ENCODE data around the gene PDIA5.

The PDIA5 gene

DNA sequence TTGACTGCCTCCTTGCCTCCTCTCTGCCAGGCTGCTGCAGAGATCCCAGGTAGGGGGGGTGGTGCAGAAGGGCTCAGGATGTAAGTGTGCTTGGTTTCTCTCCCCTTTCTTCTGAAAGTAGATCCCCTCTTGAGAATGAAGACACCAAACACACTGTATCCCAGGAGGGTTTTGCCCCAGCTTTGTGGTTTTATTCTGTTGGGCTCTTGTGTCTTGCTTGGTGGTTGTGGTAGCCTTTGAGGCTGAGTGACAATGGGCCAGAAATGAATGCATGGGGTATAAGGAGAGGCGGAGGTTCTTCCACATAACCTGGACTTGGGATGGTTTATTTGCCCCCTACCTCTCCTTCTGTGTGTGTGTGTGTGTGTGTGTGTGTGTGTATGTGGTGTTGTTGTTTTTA, 5.7 kb downstream of the PDIA5 start:
- H3K9me3 ChIP-seq (ENCODE audit: insufficient read depth, low read depth, low read length) = no peaks in the 10 kb centered on the region
- H3K27ac ChIP-seq (ENCODE audit: low read depth, low read length) = no peak overlapping the region
- WGBS = 94% methylated on average over 1 of the region's 1 CpG
- H3K27me3 ChIP-seq (ENCODE audit: insufficient read depth, low read length) = peaks cover 7% of the 10 kb centered on the region
- no peak overlapping the region for H3K4me3 ChIP-seq (ENCODE audit: low read length)
- no peak overlapping the region for H3K9ac ChIP-seq (ENCODE audit: low read depth, low read length)
- H3K36me3 ChIP-seq (ENCODE audit: insufficient read depth, low read length) = no peaks in the 10 kb centered on the region
- H3K4me1 ChIP-seq (ENCODE audit: insufficient read depth, low read length) = peaks cover 29% of the 10 kb centered on the region

DNA sequence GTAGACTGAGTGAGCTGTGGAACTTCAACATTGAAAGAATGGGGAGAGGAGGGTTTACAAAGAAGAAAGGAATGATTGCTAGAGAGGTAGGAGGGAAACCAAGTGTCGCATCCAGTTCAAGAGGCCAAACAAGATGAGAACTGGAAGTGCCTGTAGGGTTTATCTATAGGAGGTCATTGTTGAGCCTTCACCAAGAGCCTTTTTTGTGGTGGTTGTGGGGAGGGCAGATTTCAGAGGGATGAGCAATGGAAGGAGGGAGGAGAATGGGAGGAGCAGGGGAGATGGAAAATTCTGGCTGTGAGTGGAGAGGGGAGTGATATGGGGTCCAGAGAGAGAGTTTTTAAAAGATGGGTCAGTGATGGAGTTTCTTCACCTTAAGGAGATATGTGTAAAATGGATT, 8.5 kb downstream of the PDIA5 start:
- no peak overlapping the region for H3K27ac ChIP-seq (ENCODE audit: low read depth, low read length)
- H3K27me3 ChIP-seq (ENCODE audit: insufficient read depth, low read length) = no peaks in the 10 kb centered on the region
- H3K9ac ChIP-seq (ENCODE audit: low read depth, low read length) = no peak overlapping the region
- no peaks in the 10 kb centered on the region for H3K36me3 ChIP-seq (ENCODE audit: insufficient read depth, low read length)
- 71% methylated on average over 1 of the region's 1 CpG for WGBS
- H3K4me3 ChIP-seq (ENCODE audit: low read length) = no peak overlapping the region
- H3K4me1 ChIP-seq (ENCODE audit: insufficient read depth, low read length) = peaks cover 13% of the 10 kb centered on the region; the same call in 1 of the 2 replicates
- H3K9me3 ChIP-seq (ENCODE audit: insufficient read depth, low read depth, low read length) = no peaks in the 10 kb centered on the region

DNA sequence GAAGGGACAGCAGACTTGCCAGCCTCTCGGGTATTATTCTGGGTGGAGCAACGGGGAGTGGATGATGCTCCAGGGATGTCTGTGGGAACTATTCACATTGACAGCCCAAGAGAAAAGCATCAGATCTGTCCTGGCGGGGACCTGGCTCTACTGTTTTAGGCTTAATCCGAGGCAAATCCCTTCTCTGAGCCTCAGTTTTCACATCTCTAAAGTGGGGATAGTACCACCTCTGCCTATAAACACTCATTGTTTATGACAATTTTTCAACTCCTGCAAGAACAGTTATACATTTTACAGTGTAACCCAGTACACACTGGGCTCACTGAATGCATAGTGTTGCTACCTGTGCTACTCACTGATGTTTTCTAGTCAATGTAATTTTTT, 9.3 kb downstream of the PDIA5 start:
- Histone ChIP-seq H3K27ac (ENCODE audit: low read depth, low read length) (no peak overlapping the region), H3K9ac (ENCODE audit: low read depth, low read length) (no peak overlapping the region)
- 91% methylated on average over 4 of the region's 4 CpGs for WGBS

DNA sequence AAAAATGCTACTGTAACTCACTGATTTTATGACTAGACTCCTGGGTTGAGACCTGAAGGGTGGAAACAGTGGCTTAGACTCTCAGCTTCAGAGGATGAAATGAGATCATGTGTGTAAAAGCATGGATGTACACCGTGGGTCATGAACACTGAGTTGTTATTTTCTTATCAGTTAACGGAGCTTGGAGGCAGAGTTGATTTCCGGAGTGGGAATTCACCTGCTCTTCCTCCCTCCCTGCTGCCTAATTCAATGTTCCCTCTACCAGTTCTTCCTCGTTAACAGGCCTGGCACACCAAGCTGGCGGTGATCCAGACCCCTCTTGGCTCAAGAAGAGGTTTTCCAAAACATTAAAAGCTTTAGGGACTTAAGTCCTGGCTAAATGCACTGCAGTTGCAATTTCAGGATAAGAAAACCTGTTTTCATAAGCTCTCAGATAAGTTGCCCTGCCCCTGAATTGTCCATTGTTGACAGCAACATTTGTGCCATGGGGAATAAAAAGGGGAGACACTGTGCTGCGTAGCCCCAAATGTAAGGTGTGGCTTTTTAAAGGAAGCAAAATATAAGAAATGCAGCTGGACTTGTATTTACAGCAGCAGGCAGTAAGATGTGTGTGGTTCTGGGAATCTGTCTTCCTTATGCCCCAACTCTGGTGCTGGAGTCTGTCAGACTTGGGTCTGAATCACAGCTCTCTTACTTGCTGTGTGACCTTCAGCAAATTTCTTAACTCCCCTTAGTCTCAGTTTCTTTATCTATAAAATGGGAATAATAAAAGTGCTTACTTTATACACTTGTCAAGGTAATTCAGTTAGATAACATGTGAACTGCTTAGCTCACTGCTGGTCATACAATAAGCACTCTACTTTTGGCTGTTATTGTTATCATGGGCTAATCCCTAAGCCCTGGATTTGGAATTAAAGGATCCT, 9.9 kb downstream of the PDIA5 start:
- Histone ChIP-seq H3K27ac (ENCODE audit: low read depth, low read length) (no peak overlapping the region), H3K4me1 (ENCODE audit: insufficient read depth, low read length) (peaks cover 13% of the 10 kb centered on the region; the same call in 1 of the 2 replicates), H3K36me3 (ENCODE audit: insufficient read depth, low read length) (no peaks in the 10 kb centered on the region), H3K4me3 (ENCODE audit: low read length) (no peak overlapping the region), H3K27me3 (ENCODE audit: insufficient read depth, low read length) (no peaks in the 10 kb centered on the region), H3K9me3 (ENCODE audit: insufficient read depth, low read depth, low read length) (no peaks in the 10 kb centered on the region), H3K9ac (ENCODE audit: low read depth, low read length) (no peak overlapping the region)
- WGBS = 91% methylated on average over 6 of the region's 6 CpGs

More for the DNA sequence above, 9.3 kb downstream of the PDIA5 start:
- Histone ChIP-seq H3K36me3 (ENCODE audit: insufficient read depth, low read length) (no peaks in the 10 kb centered on the region), H3K4me1 (ENCODE audit: insufficient read depth, low read length) (peaks cover 11% of the 10 kb centered on the region; the same call in 1 of the 2 replicates), H3K4me3 (ENCODE audit: low read length) (no peak overlapping the region), H3K27me3 (ENCODE audit: insufficient read depth, low read length) (no peaks in the 10 kb centered on the region), H3K9me3 (ENCODE audit: insufficient read depth, low read depth, low read length) (no peaks in the 10 kb centered on the region)

DNA sequence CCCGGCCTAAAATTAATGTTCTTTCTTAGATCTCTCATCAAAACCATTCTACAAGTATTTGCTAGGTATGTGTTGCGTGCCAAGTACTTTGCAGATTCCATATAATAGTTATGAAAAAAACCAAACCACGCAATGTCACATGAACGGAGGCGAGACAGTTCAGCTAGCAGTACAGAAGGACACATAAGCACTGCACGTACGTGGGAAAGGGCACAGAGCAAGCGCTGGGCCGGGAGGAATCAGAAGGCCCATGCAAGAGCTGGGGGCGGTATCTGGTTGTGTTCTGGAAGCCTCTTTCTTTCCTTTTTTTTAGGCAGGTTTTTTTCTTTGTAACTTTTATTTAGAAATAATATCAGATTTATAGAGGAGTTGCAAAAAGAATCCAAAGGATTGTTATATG, 11.3 kb downstream of the PDIA5 start:
- no peaks in the 10 kb centered on the region for H3K27me3 ChIP-seq (ENCODE audit: insufficient read depth, low read length)
- H3K9ac ChIP-seq (ENCODE audit: low read depth, low read length) = no peak overlapping the region
- H3K27ac ChIP-seq (ENCODE audit: low read depth, low read length) = no peak overlapping the region
- no peaks in the 10 kb centered on the region for H3K36me3 ChIP-seq (ENCODE audit: insufficient read depth, low read length)
- H3K4me1 ChIP-seq (ENCODE audit: insufficient read depth, low read length) = peaks cover 23% of the 10 kb centered on the region; the same call in 1 of the 2 replicates
- 96% methylated on average over 10 of the region's 10 CpGs for WGBS
- H3K9me3 ChIP-seq (ENCODE audit: insufficient read depth, low read depth, low read length) = no peaks in the 10 kb centered on the region
- no peak overlapping the region for H3K4me3 ChIP-seq (ENCODE audit: low read length)

DNA sequence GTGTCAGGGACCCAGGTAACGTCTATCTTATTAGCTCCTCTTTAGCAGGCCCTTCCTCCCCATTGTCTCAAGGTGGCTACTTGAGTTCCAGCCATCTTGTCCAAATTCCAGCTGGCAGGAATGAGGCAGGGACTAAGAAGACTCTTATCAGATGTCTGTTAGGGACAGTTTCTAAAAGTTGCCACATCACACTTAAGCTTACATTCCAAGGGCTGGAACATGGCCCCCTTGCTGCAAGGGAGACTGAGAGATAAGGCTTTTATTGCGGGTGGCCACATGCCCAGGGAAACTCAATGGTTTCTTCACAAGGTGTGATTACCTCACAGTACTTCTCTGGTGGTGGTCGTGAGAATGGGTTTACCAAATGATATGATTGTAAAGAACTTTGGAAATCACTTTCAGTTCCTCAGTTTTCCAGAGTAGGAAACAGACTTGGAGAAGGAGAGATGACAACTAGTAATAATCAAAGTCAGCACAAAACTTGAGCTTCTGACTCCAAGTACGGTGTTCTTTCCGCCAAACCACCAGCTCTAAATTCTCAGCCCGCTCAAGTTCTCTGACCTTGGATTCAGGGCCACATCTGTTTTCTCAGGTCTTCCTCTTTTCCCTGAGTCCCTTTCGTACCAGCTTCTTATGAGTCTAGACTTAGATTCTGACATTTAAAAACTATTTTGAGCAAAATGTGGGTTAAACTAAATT, 14.2 kb downstream of the PDIA5 start:
- Histone ChIP-seq H3K27ac (ENCODE audit: low read depth, low read length) (no peak overlapping the region), H3K27me3 (ENCODE audit: insufficient read depth, low read length) (no peaks in the 10 kb centered on the region), H3K9ac (ENCODE audit: low read depth, low read length) (no peak overlapping the region), H3K9me3 (ENCODE audit: insufficient read depth, low read depth, low read length) (no peaks in the 10 kb centered on the region), H3K36me3 (ENCODE audit: insufficient read depth, low read length) (no peaks in the 10 kb centered on the region), H3K4me3 (ENCODE audit: low read length) (no peak overlapping the region), H3K4me1 (ENCODE audit: insufficient read depth, low read length) (peaks cover 37% of the 10 kb centered on the region; the same call in 1 of the 2 replicates)
- 79% methylated on average over 7 of the region's 7 CpGs for WGBS

DNA sequence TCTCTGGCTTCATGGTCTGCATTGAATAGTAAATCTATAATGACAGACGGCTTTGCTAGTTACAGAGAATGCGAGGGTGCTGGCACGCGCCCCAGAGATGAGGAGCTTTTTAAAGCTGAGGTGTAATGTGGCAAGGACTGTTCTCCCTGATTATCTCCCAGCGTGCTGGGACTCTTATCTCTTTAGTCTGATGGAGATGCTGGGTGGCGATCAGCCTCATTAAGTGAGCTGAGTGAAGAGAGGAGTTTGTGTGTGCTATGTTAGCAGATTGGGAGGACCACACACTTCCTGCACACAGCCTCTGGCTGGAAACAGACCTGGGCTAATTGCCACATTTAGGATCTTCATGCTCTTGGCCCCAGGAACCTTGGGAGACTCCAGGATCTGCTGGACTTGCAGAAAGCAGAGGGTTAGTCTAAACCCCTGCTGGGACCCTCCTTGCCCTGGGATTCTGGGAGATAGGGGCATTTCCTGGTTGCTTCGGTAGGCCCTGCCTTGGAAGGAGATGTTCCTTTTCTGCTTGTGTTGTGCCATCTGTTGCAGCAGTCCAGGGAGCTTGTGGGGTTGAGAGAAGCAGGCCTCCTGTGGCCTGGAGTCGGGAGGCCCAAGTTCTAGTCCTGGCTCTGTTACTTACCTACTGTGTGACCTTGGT, 15.0 kb downstream of the PDIA5 start:
- 80% methylated on average over 8 of the region's 8 CpGs for WGBS
- no peak overlapping the region for H3K4me3 ChIP-seq (ENCODE audit: low read length)
- H3K9me3 ChIP-seq (ENCODE audit: insufficient read depth, low read depth, low read length) = no peaks in the 10 kb centered on the region
- no peak overlapping the region for H3K9ac ChIP-seq (ENCODE audit: low read depth, low read length)
- H3K27ac ChIP-seq (ENCODE audit: low read depth, low read length) = no peak overlapping the region
- no peaks in the 10 kb centered on the region for H3K27me3 ChIP-seq (ENCODE audit: insufficient read depth, low read length)
- H3K4me1 ChIP-seq (ENCODE audit: insufficient read depth, low read length) = peaks cover 42% of the 10 kb centered on the region; the same call in 1 of the 2 replicates
- H3K36me3 ChIP-seq (ENCODE audit: insufficient read depth, low read length) = no peaks in the 10 kb centered on the region

DNA sequence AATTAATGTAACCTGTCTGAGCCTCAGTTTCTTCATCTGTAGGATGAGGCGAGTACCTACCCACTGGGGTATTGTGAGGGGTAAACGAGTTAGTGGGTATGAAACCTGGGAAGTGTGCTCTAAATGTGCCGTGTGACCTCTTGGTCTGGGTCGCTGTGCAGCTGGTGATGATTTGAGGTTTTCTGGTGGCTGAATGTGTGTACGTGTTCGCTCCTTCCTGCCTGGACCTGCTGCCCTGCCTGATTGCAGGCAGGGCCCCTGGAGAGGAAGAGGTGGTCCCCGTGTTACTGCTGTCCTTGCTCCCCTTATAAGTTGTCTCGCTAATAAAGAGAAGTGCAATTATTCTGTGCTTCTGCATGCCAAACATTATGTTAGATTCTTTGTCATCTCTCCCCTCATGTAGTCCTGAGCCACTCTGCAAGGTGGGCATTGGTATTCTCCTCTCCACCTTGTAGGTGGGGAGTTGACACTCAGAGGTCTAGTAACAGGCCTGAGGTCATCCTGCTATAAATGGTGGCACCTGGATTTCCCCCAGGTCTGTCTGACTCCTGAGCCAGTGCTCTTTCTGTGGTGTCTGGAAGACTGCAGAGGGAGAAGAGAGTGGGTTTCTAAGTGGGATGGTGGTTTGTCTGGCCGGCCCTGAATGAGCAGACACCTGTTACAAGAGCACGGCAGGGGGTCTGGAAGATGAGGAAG, 15.7 kb downstream of the PDIA5 start:
- peaks cover 48% of the 10 kb centered on the region for H3K4me1 ChIP-seq (ENCODE audit: insufficient read depth, low read length)
- no peaks in the 10 kb centered on the region for H3K36me3 ChIP-seq (ENCODE audit: insufficient read depth, low read length)
- H3K9ac ChIP-seq (ENCODE audit: low read depth, low read length) = no peak overlapping the region
- no peaks in the 10 kb centered on the region for H3K27me3 ChIP-seq (ENCODE audit: insufficient read depth, low read length)
- no peak overlapping the region for H3K4me3 ChIP-seq (ENCODE audit: low read length)
- no peak overlapping the region for H3K27ac ChIP-seq (ENCODE audit: low read depth, low read length)
- 86% methylated on average over 10 of the region's 10 CpGs for WGBS
- H3K9me3 ChIP-seq (ENCODE audit: insufficient read depth, low read depth, low read length) = no peaks in the 10 kb centered on the region

DNA sequence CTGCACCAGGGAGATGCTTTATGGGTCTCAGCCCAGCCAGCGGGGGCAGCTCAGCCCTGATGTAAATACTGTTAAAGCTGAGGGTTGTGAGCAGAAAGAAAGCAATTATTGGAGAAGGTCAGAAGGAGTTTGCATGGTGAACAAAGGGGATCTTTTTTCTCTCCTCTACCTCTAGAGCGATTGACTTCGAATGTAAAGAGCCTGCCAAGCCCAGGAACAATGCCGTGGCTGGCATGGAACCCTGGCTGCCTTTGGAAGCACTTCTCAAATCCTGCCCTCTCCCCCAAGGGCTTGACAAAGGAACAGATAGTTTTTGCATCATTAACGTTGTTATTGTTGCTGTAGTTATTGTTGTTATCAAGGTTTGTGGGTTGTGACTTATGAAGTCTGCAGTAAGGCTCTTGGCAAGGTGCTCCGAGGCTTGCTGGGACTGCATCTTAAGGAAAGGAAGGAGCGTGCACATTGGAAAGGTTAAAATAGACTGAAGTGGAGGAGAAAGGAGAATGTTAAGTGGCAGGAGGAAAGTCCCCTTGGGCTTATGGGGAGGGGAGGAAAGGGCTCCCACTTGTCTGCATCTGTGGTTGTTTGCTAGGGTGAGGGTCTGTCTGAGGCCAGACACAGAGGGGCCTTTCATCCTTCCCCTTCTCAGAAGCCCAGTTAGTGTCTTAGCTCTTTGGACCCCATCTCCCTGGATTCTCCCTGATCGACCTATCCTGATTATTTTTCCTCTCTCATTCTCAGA, 16.7 kb downstream of the PDIA5 start:
- H3K36me3 ChIP-seq (ENCODE audit: insufficient read depth, low read length) = no peaks in the 10 kb centered on the region
- H3K9ac ChIP-seq (ENCODE audit: low read depth, low read length) = no peak overlapping the region
- no peak overlapping the region for H3K4me3 ChIP-seq (ENCODE audit: low read length)
- no peak overlapping the region for H3K27ac ChIP-seq (ENCODE audit: low read depth, low read length)
- H3K4me1 ChIP-seq (ENCODE audit: insufficient read depth, low read length) = peaks cover 52% of the 10 kb centered on the region
- 69% methylated on average over 8 of the region's 8 CpGs for WGBS
- H3K27me3 ChIP-seq (ENCODE audit: insufficient read depth, low read length) = no peaks in the 10 kb centered on the region
- H3K9me3 ChIP-seq (ENCODE audit: insufficient read depth, low read depth, low read length) = no peaks in the 10 kb centered on the region

DNA sequence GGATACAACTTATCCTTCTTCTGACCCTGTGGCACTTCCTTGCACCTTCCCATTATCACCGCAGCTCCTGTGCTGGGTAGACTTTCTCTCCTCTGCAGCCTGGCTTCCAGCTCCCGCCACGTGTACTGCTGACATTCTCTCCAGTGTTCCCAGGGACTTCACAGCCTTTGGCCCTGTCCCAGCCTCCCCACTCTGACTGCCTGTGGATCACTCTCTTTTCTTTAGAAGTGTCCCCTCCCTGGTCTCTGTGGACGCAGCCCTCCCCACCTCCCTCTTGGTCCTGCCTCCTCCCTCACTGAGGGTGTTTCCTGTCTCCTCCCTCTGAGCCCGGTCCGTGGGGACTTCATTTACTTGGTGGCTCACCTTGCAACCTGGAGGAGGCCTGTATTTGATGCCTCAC, 17.4 kb downstream of the PDIA5 start:
- Histone ChIP-seq H3K4me1 (ENCODE audit: insufficient read depth, low read length) (peaks cover 52% of the 10 kb centered on the region), H3K9me3 (ENCODE audit: insufficient read depth, low read depth, low read length) (no peaks in the 10 kb centered on the region), H3K9ac (ENCODE audit: low read depth, low read length) (no peak overlapping the region), H3K27ac (ENCODE audit: low read depth, low read length) (no peak overlapping the region), H3K27me3 (ENCODE audit: insufficient read depth, low read length) (no peaks in the 10 kb centered on the region), H3K4me3 (ENCODE audit: low read length) (no peak overlapping the region), H3K36me3 (ENCODE audit: insufficient read depth, low read length) (no peaks in the 10 kb centered on the region)
- WGBS = 48% methylated on average over 6 of the region's 6 CpGs
